H9 (cell line): ENCODE data around the gene FKRP. TPM values are rescaled to one million over a fixed set of nuclear protein-coding genes. Genes with fewer than 3 reads are reported as not detected.
A peak's percentile ranks its signal among the peaks of the same experiment; 100 is the strongest.

Experiments
- DNase-seq: peaks from one replicate; pipeline ENCODE4 v3.0.0-alpha.2; 2017
- H2AFZ ChIP-seq: one replicate; pipeline ENCODE4 v1.6.1; 2013; ENCODE audit warnings: mild to moderate bottlenecking, low read length, control low read depth, moderate library complexity
- H2AK5ac ChIP-seq: 2 replicates; pipeline ENCODE4 v1.6.1; 2013; ENCODE audit warnings: low read length, control low read depth, mixed read lengths; ENCODE audit not compliant: insufficient read length
- H2BK120ac ChIP-seq: one replicate; pipeline ENCODE4 v1.6.1; 2013; ENCODE audit warnings: low read depth, mild to moderate bottlenecking, low read length, control low read depth, inconsistent platforms; ENCODE audit not compliant: poor library complexity, severe bottlenecking
- H2BK12ac ChIP-seq: 2 replicates; pipeline ENCODE4 v1.6.1; 2013; ENCODE audit warnings: low read length, control low read depth, mixed read lengths, low read depth; ENCODE audit not compliant: insufficient read length
- H2BK15ac ChIP-seq: 2 replicates; pipeline ENCODE4 v1.6.1; 2013; ENCODE audit warnings: low read depth, low read length, control low read depth
- H2BK20ac ChIP-seq: one replicate; pipeline ENCODE4 v1.6.1; 2013; ENCODE audit warnings: low read depth, mild to moderate bottlenecking, low read length, control low read depth, inconsistent platforms; ENCODE audit not compliant: poor library complexity, severe bottlenecking
- H2BK5ac ChIP-seq: 2 replicates; pipeline ENCODE4 v1.6.1; 2013; ENCODE audit warnings: low read length, control low read depth, mixed read lengths; ENCODE audit not compliant: insufficient read length
- H3K14ac ChIP-seq: 2 replicates; pipeline ENCODE4 v1.6.1; 2013; ENCODE audit warnings: low read length, control low read depth; ENCODE audit not compliant: insufficient read depth
- H3K18ac ChIP-seq: 2 replicates; pipeline ENCODE4 v1.6.1; 2013; ENCODE audit warnings: low read depth, mild to moderate bottlenecking, mixed read lengths, low read length, control low read depth; ENCODE audit not compliant: insufficient read length
- H3K23ac ChIP-seq: 2 replicates; pipeline ENCODE4 v1.6.1; 2013; ENCODE audit warnings: low read length, control low read depth, mixed read lengths, low read depth; ENCODE audit not compliant: insufficient read length
- H3K23me2 ChIP-seq: 2 replicates; pipeline ENCODE4 v1.6.1; 2013; ENCODE audit warnings: low read depth, mild to moderate bottlenecking, mixed read lengths, low read length, control low read depth; ENCODE audit not compliant: insufficient read length, poor library complexity, severe bottlenecking
- H3K27ac ChIP-seq: 2 replicates; pipeline ENCODE4 v1.5.1; 2013; ENCODE audit warnings: low read length, control low read depth, mixed read lengths, low read depth; ENCODE audit not compliant: insufficient read length
- H3K27me3 ChIP-seq: 2 replicates; pipeline ENCODE4 v1.6.1; 2013; ENCODE audit warnings: low read length, control low read depth, inconsistent platforms; ENCODE audit not compliant: insufficient read depth
- H3K4ac ChIP-seq: 2 replicates; pipeline ENCODE4 v1.6.1; 2013; ENCODE audit warnings: low read depth, mild to moderate bottlenecking, control low read depth, inconsistent platforms, low read length, moderate library complexity
- H3K4me1 ChIP-seq: 2 replicates; pipeline ENCODE4 v1.6.1; 2013; ENCODE audit warnings: low read length, control low read depth, inconsistent platforms; ENCODE audit not compliant: insufficient read depth
- H3K4me2 ChIP-seq: 2 replicates; pipeline ENCODE4 v1.6.1; 2013; ENCODE audit warnings: low read length, control low read depth, mixed read lengths; ENCODE audit not compliant: insufficient read length, insufficient read depth
- H3K56ac ChIP-seq: 2 replicates; pipeline ENCODE4 v1.6.1; 2013; ENCODE audit warnings: low read depth, mild to moderate bottlenecking, mixed read lengths, low read length, control low read depth; ENCODE audit not compliant: insufficient read length
- H3K79me1 ChIP-seq: 2 replicates; pipeline ENCODE4 v1.6.1; 2013; ENCODE audit warnings: low read depth, mild to moderate bottlenecking, moderate library complexity, low read length, control low read depth, inconsistent platforms; ENCODE audit not compliant: insufficient read depth, poor library complexity, severe bottlenecking
- H3K79me2 ChIP-seq: 2 replicates; pipeline ENCODE4 v1.6.1; 2013; ENCODE audit warnings: low read length, control low read depth, inconsistent platforms; ENCODE audit not compliant: insufficient read depth
- H3K9ac ChIP-seq: 2 replicates; pipeline ENCODE4 v1.6.1; 2013; ENCODE audit warnings: low read length, control low read depth, mixed read lengths; ENCODE audit not compliant: insufficient read length; ENCODE audit errors: extremely low read depth
- H3K9me3 ChIP-seq: one replicate; pipeline ENCODE4 v1.6.1; 2013; ENCODE audit warnings: low read depth, low read length, inconsistent platforms; ENCODE audit not compliant: control insufficient read depth
- H3T11ph ChIP-seq: one replicate; pipeline ENCODE4 v1.6.1; 2013; ENCODE audit warnings: mild to moderate bottlenecking, low read length, control low read depth, inconsistent platforms
- H4K20me1 ChIP-seq: one replicate; pipeline ENCODE4 v1.6.1; 2013; ENCODE audit not compliant: control insufficient read depth, insufficient read length, insufficient read depth
- H4K5ac ChIP-seq: 2 replicates; pipeline ENCODE4 v1.6.1; 2013; ENCODE audit warnings: low read depth, mild to moderate bottlenecking, mixed read lengths, low read length, control low read depth; ENCODE audit not compliant: insufficient read length
- H4K8ac ChIP-seq: replicated peaks from 2 replicates; pipeline ENCODE4 v1.6.1; 2013; ENCODE audit warnings: low read length, control low read depth, mixed read lengths, low read depth; ENCODE audit not compliant: insufficient read length
- H4K91ac ChIP-seq: 2 replicates; pipeline ENCODE4 v1.6.1; 2013; ENCODE audit warnings: low read depth, mild to moderate bottlenecking, moderate library complexity, mixed read lengths, low read length, control low read depth; ENCODE audit not compliant: insufficient read length
- H3K27ac Mint-ChIP-seq, 3 experiments: 2 replicates in 2 of 3; 3 replicates in 1 of 3; pipeline ENCODE4 v1.8.0; 2020 to 2021; ENCODE audit warnings: mixed read lengths in 3 of 3, mild to moderate bottlenecking in 1 of 3, moderate library complexity in 1 of 3
- H3K27me3 Mint-ChIP-seq: 2 replicates; pipeline ENCODE4 v1.8.0; 2021; ENCODE audit warnings: low read depth, mild to moderate bottlenecking, moderate library complexity, mixed read lengths
- H3K36me3 Mint-ChIP-seq, 3 experiments: 2 replicates in 2 of 3; 3 replicates in 1 of 3; pipeline ENCODE4 v1.8.0; 2020 to 2021; ENCODE audit warnings: low read depth in 3 of 3, mixed read lengths in 3 of 3; ENCODE audit not compliant: insufficient read depth in 1 of 3
- H3K4me1 Mint-ChIP-seq, 2 experiments: 2 replicates each; pipeline ENCODE4 v1.8.0; 2020; ENCODE audit warnings: mixed read lengths in 2 of 2
- H3K4me3 Mint-ChIP-seq, 2 experiments: 2 replicates in 1 of 2; 3 replicates in 1 of 2; pipeline ENCODE4 v1.8.0; 2020 to 2021; ENCODE audit warnings: mild to moderate bottlenecking in 2 of 2, mixed read lengths in 2 of 2, moderate library complexity in 1 of 2
- H3K9me3 Mint-ChIP-seq, 2 experiments: 2 replicates in 1 of 2; 3 replicates in 1 of 2; pipeline ENCODE4 v1.8.0; 2020; ENCODE audit warnings: mild to moderate bottlenecking in 2 of 2, mixed read lengths in 2 of 2, moderate library complexity in 1 of 2
- WGBS: extraction: QIAGEN DNeasy Blood & Tissue Kit; methylation state at CpG from one replicate; pipeline ENCODE4 v1.1.7; 2013; ENCODE audit warnings: missing lambda C conversion rate, low lambda C conversion rate, mixed read lengths; ENCODE audit not compliant: insufficient read length; ENCODE audit errors: extremely low coverage; 5-methylcytosine and 5-hydroxymethylcytosine counted together
- total RNA-seq: library from RNA; stranded (reverse); gene quantifications from 2 replicates; pipeline ENCODE4 v1.2.1, GENCODE V29; 2021
- TF ChIP-seq, protein P1 (sequence below): fragments of 200-600 bp; sonication (generic); conservative IDR thresholded peaks from 3 replicates; pipeline ENCODE4 v1.8.0; 2021; ENCODE audit warnings: antibody characterized with exemption, mild to moderate bottlenecking

The FKRP gene
- total RNA-seq, 1 experiment from 2014 or later, result 42.2 TPM

DNA sequence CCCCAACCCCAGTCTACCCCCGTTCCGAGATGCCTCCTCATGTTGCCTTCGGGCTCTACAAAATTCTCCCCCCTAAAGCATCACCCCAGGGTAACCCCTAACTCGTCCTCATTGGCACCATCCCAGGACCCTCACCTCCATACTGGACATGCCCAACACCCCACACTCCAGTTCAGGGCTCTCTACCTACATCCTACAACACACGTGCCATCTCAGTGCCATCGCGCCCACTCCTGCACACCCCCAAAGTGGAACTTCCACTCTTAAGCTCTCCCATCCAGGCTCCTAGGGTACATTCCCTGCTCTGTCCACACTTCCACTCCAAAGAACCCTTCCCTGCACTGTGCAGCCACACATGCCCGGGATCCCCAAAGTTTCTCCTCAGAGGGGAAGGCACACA lies 827 bp upstream of the FKRP start:
- no peak overlapping the region for H3K4ac ChIP-seq
- Mint-ChIP-seq H3K4me3 (peak overlapping the region; percentile 97 to 99), H3K36me3 (peaks cover 1 to 46% (median 30%) of the 10 kb centered on the region in 3 experiments; a peak in 6 of 7 replicates), H3K4me1 (peaks cover 45 to 58% of the 10 kb centered on the region in 2 experiments), H3K27me3 (no peaks in the 10 kb centered on the region; the same call in 1 of the 2 replicates), H3K9me3 (no peaks in the 10 kb centered on the region), H3K27ac (peak overlapping the region in 2 of 3 experiments; percentile 96 to 98; a peak in 5 of 7 replicates)
- peaks cover 45% of the 10 kb centered on the region for H3K79me2 ChIP-seq
- no peak overlapping the region for H3K18ac ChIP-seq
- no peak overlapping the region for H2AK5ac ChIP-seq
- no peak overlapping the region for H2BK12ac ChIP-seq
- no peak overlapping the region for H2AFZ ChIP-seq
- no peak overlapping the region for H2BK120ac ChIP-seq
- H3K14ac ChIP-seq, result peak overlapping the region; percentile 92; the same call in 1 of the 2 replicates
- no peak overlapping the region for H3K56ac ChIP-seq
- no peak overlapping the region for H3K27ac ChIP-seq
- peaks cover 12% of the 10 kb centered on the region for H3K23me2 ChIP-seq
- H3K27me3 ChIP-seq, result no peaks in the 10 kb centered on the region
- H3K23ac ChIP-seq, result no peak overlapping the region
- H3T11ph ChIP-seq, result no peak overlapping the region
- H3K4me1 ChIP-seq, result peaks cover 3% of the 10 kb centered on the region; the same call in 1 of the 2 replicates
- no peaks in the 10 kb centered on the region for H3K9me3 ChIP-seq
- no peak overlapping the region for H4K8ac ChIP-seq
- no peak overlapping the region for H2BK20ac ChIP-seq
- TF ChIP-seq, protein P1, sequence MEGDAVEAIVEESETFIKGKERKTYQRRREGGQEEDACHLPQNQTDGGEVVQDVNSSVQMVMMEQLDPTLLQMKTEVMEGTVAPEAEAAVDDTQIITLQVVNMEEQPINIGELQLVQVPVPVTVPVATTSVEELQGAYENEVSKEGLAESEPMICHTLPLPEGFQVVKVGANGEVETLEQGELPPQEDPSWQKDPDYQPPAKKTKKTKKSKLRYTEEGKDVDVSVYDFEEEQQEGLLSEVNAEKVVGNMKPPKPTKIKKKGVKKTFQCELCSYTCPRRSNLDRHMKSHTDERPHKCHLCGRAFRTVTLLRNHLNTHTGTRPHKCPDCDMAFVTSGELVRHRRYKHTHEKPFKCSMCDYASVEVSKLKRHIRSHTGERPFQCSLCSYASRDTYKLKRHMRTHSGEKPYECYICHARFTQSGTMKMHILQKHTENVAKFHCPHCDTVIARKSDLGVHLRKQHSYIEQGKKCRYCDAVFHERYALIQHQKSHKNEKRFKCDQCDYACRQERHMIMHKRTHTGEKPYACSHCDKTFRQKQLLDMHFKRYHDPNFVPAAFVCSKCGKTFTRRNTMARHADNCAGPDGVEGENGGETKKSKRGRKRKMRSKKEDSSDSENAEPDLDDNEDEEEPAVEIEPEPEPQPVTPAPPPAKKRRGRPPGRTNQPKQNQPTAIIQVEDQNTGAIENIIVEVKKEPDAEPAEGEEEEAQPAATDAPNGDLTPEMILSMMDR, result no peak
- H3K79me1 ChIP-seq, result peaks cover 3% of the 10 kb centered on the region
- no peak overlapping the region for H4K5ac ChIP-seq
- no peak overlapping the region for H2BK15ac ChIP-seq
- no peak overlapping the region for H2BK5ac ChIP-seq
- WGBS, result no CpG with 5 or more reads among the region's 8 CpGs
- H3K4me2 ChIP-seq, result peak overlapping the region; percentile 62
- no peaks in the 10 kb centered on the region for H4K20me1 ChIP-seq
- no peak for DNase-seq
- no peak overlapping the region for H4K91ac ChIP-seq
- H3K9ac ChIP-seq, result peak overlapping the region; percentile 87
